Peyer's patch (tissue), 4 donors: ENCODE results near the gene SYCP2.

Experiments used
- CTCF ChIP-seq, 6 experiments: fragments of 450-650 bp in 4 of 6; fragments of 200-600 bp in 2 of 6; sonication (generic) in 1 of 6; IDR thresholded peaks; one replicate each; pipeline ENCODE4 v1.5.1; 2017 to 2019; ENCODE audit warnings: antibody characterized with exemption in 6 of 6, mild to moderate bottlenecking in 3 of 6, moderate library complexity in 1 of 6
- POLR2A ChIP-seq, 2 donors: fragments of 450-650 bp; IDR thresholded peaks; one replicate each; pipeline ENCODE4 v1.5.1; 2017; ENCODE audit warnings: antibody characterized with exemption in 2 of 2, mild to moderate bottlenecking in 2 of 2, moderate library complexity in 2 of 2

DNA sequence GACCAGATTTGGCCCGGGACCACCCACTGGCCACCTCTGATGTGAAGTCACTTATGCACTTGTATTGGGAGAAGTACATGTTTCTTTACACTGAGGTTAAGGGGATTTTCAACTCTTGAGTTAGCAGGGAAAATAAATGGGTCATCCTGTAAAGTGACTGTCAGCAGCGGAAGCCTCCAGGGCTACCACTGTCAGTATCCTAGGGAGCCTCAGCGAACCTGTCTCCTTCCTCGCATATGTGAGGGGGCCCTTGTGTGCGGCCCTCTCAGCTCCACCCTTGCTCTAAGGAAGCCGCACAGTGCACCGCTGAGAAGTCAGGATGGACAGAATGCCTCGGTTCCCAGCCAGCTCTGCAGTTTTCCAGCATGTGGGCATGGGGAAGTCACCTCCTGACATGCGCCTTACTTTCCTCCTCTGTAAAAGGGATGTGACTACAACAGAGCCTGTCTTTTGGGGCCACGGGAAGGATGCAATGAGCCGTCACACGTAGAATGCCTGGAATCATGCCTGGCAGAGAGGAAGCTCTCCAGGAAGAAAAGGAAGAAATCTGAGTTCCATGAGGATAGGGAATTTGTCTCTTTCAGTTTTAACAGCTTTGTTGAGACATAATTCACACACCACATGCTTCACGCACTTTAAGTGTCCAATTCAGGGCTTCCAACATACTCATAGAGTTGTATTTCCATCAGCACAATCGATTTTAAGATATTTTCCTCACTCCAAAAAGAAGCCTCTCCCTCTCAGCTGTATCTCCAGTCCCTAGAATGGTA, 115.4 kb downstream of the SYCP2 start:
- TF ChIP-seq CTCF (IDR thresholded peaks at IDR 0.05) (no peak), POLR2A (IDR thresholded peaks at IDR 0.05) (no peak)
